ENCODE results near the gene TNIK.

TNIK gene

GRCh38 chr3:171336406-171336805, 123.8 kb downstream of the TNIK start:
- H3K27ac ChIP-seq, result no peak overlapping the region
- DNase-seq (ENCODE audit: low spot score), result no peak
- POLR2A ChIA-PET (ENCODE audit: low non-redundant PET), result no interaction called here
- CTCF ChIA-PET, result interaction anchor here (0.5 to 0.7 kb wide), 2 partner anchors 100 to 441 kb away, joined by 3 to 6 read pairs; no protein-coding TSS in a partner anchor
- no peak for TF ChIP-seq CTCF (conservative IDR thresholded peaks at IDR 0.05; ENCODE audit: low read depth)

- DNase-seq (ENCODE audit: low spot score), result no peak
- POLR2A ChIA-PET (ENCODE audit: low non-redundant PET), result no interaction called here
- no peak for TF ChIP-seq CTCF (conservative IDR thresholded peaks at IDR 0.05; ENCODE audit: low read depth)
- CTCF ChIA-PET, result interaction anchor here (0.6 kb wide), 1 partner anchor 973 kb away, joined by 4 read pairs; no protein-coding TSS in a partner anchor
- H3K27ac ChIP-seq, result no peak overlapping the region
These were observed 124.6 kb downstream of the TNIK start for GRCh38 chr3:171335559-171335958.

- DNase-seq (ENCODE audit: low spot score), result no peak
- ChIA-PET POLR2A (ENCODE audit: low non-redundant PET) (no interaction called here), CTCF (interaction anchor here (1.0 kb wide), 1 partner anchor 10 kb away, joined by 3 read pairs; no protein-coding TSS in a partner anchor)
- no peak overlapping the region for H3K27ac ChIP-seq
- no peak for TF ChIP-seq CTCF (conservative IDR thresholded peaks at IDR 0.05; ENCODE audit: low read depth)
These were observed 125.8 kb downstream of the TNIK start for GRCh38 chr3:171334465-171334811.

GRCh38 chr3:171333784-171334464, 126.3 kb downstream of the TNIK start:
- no peak overlapping the region for H3K27ac ChIP-seq
- DNase-seq (ENCODE audit: low spot score), result no peak
- TF ChIP-seq CTCF (conservative IDR thresholded peaks at IDR 0.05; ENCODE audit: low read depth), result no peak
- ChIA-PET CTCF (no interaction called here), POLR2A (ENCODE audit: low non-redundant PET) (no interaction called here)

GRCh38 chr3:171330938-171331337, 129.3 kb downstream of the TNIK start:
- DNase-seq (ENCODE audit: low spot score), result no peak
- ChIA-PET CTCF (interaction anchor here (0.7 kb wide), 1 partner anchor 850 kb away, joined by 3 read pairs; no protein-coding TSS in a partner anchor), POLR2A (ENCODE audit: low non-redundant PET) (no interaction called here)
- TF ChIP-seq CTCF (conservative IDR thresholded peaks at IDR 0.05; ENCODE audit: low read depth), result no peak
- no peak overlapping the region for H3K27ac ChIP-seq

GRCh38 chr3:171329746-171330145, 130.5 kb downstream of the TNIK start:
- no peak for DNase-seq (ENCODE audit: low spot score)
- CTCF ChIA-PET, result no interaction called here
- H3K27ac ChIP-seq, result no peak overlapping the region
- no peak for TF ChIP-seq CTCF (conservative IDR thresholded peaks at IDR 0.05; ENCODE audit: low read depth)
- POLR2A ChIA-PET (ENCODE audit: low non-redundant PET), result no interaction called here

Measured in RWPE1 (cell line).